Keratinocyte (primary cell): ENCODE measurements around the gene FZR1.

Experiments
- EZH2 ChIP-seq: IDR thresholded peaks from one replicate; pipeline ENCODE4 v1.6.1; 2012; ENCODE audit warnings: inconsistent platforms, mild to moderate bottlenecking, low read length, moderate library complexity
- TF ChIP-seq, protein P1 (sequence below), 3 experiments: IDR thresholded peaks in 1 of 3; conservative IDR thresholded peaks in 1 of 3; optimal IDR thresholded peaks in 1 of 3; 2 replicates in 2 of 3; 3 replicates in 1 of 3; pipeline versions ENCODE3 to v1.5.1; 2011; ENCODE audit warnings: low read length in 3 of 3, mild to moderate bottlenecking in 3 of 3, moderate library complexity in 2 of 3, control low read depth in 1 of 3, inconsistent platforms in 1 of 3; ENCODE audit not compliant: insufficient read depth in 2 of 3; ENCODE audit errors: extremely low read depth in 1 of 3

- TF ChIP-seq, protein P1, sequence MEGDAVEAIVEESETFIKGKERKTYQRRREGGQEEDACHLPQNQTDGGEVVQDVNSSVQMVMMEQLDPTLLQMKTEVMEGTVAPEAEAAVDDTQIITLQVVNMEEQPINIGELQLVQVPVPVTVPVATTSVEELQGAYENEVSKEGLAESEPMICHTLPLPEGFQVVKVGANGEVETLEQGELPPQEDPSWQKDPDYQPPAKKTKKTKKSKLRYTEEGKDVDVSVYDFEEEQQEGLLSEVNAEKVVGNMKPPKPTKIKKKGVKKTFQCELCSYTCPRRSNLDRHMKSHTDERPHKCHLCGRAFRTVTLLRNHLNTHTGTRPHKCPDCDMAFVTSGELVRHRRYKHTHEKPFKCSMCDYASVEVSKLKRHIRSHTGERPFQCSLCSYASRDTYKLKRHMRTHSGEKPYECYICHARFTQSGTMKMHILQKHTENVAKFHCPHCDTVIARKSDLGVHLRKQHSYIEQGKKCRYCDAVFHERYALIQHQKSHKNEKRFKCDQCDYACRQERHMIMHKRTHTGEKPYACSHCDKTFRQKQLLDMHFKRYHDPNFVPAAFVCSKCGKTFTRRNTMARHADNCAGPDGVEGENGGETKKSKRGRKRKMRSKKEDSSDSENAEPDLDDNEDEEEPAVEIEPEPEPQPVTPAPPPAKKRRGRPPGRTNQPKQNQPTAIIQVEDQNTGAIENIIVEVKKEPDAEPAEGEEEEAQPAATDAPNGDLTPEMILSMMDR (optimal IDR thresholded peaks at IDR 0.05 in 1 of 3, IDR thresholded peaks at IDR 0.05 in 1 of 3, conservative IDR thresholded peaks at IDR 0.05 in 1 of 3; ENCODE audit: extremely low read depth in 1 of 3, insufficient read depth in 2 of 3, low read length in 3 of 3): no peak
- no peak for TF ChIP-seq EZH2
Observed at GRCh38 chr19:3570606-3571011, 64.5 kb downstream of the FZR1 start.
